ENCODE measurements around the gene FOXO3.

GRCh38 chr6:108650325-108650724 lies 89.6 kb downstream of the FOXO3 start:
- TF ChIP-seq CTCF (optimal IDR thresholded peaks at IDR 0.05 in 1 of 3, IDR thresholded peaks at IDR 0.05 in 1 of 3, conservative IDR thresholded peaks at IDR 0.05 in 1 of 3; ENCODE audit: extremely low read depth in 1 of 3, insufficient read depth in 2 of 3, low read length in 3 of 3) (no peak), EZH2 (IDR thresholded peaks at IDR 0.05; ENCODE audit: low read length) (no peak)
